ENCODE measurements around the gene SYNPO.

SYNPO gene

DNA sequence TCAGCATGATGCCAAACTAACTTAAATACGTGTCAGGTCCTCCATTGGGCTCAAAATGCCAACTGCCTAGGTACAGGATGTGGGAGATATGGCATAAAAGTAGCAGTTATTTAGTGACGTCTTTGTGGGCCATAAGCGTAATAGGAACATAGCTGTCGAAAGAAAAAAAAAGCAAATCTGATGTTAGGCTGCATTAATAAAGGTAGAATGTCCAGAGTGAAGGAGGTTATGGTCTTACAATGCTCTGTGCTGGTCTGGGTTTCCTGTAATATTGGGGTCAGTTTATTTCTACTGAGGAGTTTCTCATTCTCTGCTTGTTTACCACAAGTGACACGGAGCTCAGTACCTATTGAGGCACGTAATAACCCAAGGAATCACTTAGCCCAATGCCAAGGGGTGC, 33.4 kb upstream of the SYNPO start:
- TF ChIP-seq, protein P1, sequence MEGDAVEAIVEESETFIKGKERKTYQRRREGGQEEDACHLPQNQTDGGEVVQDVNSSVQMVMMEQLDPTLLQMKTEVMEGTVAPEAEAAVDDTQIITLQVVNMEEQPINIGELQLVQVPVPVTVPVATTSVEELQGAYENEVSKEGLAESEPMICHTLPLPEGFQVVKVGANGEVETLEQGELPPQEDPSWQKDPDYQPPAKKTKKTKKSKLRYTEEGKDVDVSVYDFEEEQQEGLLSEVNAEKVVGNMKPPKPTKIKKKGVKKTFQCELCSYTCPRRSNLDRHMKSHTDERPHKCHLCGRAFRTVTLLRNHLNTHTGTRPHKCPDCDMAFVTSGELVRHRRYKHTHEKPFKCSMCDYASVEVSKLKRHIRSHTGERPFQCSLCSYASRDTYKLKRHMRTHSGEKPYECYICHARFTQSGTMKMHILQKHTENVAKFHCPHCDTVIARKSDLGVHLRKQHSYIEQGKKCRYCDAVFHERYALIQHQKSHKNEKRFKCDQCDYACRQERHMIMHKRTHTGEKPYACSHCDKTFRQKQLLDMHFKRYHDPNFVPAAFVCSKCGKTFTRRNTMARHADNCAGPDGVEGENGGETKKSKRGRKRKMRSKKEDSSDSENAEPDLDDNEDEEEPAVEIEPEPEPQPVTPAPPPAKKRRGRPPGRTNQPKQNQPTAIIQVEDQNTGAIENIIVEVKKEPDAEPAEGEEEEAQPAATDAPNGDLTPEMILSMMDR (IDR thresholded peaks at IDR 0.05; ENCODE audit: low read depth, low read length) = no peak
- H3K4me3 ChIP-seq (ENCODE audit: low read depth, low read length) = no peak overlapping the region

DNA sequence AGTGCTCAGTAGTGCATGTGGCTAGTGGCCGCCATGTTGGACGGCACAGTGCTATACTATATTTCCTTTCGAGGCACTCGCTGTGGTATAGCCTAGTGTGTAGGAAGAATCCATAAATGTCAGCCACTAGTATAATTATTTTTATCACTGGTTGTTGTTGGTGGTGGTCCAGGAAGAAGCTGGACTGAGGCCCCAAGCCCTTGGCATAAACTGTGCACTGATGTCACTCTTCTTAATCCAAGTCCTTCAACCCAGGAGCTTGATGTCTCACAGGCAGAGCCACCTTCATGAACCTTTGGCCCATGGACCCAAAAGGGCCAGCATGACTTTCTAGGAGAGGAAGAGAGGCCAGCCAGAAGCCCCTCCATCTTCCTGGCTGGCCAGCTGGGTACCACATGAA, 32.5 kb upstream of the SYNPO start:
- TF ChIP-seq, protein P1 (IDR thresholded peaks at IDR 0.05; ENCODE audit: low read depth, low read length) = no peak
- no peak overlapping the region for H3K4me3 ChIP-seq (ENCODE audit: low read depth, low read length)

DNA sequence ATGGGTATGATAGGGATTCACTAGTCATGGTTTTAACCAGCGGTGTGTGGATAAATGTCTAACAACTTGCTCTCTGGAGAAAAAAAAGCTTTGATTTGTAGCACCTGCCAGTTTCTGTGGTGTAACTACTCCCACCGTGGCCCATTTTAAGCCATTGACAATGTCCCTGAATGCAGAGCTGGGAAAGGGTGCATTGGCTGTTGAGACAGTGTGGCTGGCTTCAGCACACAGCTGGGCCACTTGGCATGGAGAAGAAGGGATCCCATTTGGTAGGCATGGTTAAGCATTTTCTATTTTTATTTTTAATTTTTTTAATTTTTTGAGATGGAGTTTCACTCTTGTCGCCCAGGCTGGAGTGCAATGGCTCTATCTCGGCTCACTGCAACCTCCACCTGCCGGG, 31.5 kb upstream of the SYNPO start:
- TF ChIP-seq, protein P1 (IDR thresholded peaks at IDR 0.05; ENCODE audit: low read depth, low read length) = no peak
- no peak overlapping the region for H3K4me3 ChIP-seq (ENCODE audit: low read depth, low read length)

DNA sequence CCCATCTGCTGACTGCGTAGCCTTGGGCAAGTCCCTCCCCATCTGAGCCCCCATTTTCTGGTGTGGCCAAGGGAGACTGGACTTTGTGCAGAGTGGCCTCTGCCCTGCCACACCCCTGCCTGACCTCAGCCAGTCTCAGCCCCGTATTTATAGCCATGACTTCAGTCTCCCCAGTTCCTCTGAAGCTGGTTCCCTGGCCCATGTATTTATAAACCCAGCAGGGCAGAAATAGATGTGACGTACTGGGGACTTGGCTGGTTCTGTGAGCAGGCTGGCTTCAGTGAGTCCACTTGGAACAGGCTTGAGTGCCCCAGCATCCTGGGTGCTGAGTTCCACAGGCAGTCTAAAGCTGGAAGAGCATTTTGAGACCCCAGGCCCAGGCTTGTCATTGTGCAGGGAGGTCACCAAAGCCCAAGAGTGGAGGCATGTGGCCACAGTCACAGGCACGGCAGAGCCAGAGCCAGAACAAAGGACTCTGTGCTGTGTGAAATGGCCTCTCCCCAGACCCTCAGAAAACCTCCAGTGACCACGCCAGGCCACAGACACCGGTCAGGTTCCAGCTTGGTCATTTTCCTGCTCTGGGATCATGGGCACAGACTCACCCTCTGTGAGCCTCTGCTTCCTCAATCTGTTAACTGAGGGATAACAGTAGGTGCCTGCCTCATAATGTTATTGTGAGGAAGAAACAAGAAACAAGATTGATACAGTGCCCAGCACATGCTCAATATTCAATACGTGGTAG, 30.4 kb upstream of the SYNPO start:
- TF ChIP-seq, protein P1 (IDR thresholded peaks at IDR 0.05; ENCODE audit: low read depth, low read length) = no peak

DNA sequence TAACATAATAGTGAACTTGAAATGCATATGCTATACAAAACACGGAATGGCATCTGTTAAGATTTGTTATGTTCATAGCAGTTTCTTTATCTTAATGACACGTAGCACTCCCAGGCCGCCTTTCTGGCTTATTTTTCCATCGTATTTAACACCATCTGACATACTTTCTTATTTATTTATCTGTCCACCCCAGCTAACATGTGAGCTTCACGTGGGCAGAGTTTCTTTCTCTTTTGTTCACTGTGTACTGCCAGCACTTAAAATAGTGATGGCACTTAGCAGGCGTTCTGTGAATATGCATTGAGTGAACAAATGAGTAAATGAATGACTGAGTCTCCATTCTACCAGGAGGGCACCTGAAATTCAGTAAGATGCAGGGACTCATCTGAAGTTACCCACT, 29.4 kb upstream of the SYNPO start:
- TF ChIP-seq, protein P1 (IDR thresholded peaks at IDR 0.05; ENCODE audit: low read depth, low read length) = no peak
- H3K4me3 ChIP-seq (ENCODE audit: low read depth, low read length) = no peak overlapping the region

More for the DNA sequence above, 30.4 kb upstream of the SYNPO start:
- H3K4me3 ChIP-seq (ENCODE audit: low read depth, low read length) = no peak overlapping the region

DNA sequence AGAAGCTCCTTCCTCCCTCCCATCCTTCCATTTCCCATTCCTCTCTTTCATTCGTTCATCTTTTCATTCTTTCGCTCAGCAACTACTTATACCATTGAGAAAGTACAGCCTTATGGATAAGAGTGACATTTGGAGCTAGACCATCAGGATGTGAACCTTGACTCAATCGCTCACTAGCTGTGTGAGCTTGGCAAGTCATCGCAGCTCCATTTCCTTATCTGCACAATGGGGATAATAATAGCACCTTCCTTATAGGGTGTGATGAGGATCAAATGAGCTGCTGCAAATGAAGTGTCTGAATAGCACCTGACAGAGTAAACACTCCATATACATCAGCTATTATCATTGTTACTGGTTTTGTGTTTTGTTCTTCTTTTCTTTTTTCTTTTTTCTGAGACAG, 28.1 kb upstream of the SYNPO start:
- H3K4me3 ChIP-seq (ENCODE audit: low read depth, low read length) = no peak overlapping the region
- TF ChIP-seq, protein P1 (IDR thresholded peaks at IDR 0.05; ENCODE audit: low read depth, low read length) = no peak

DNA sequence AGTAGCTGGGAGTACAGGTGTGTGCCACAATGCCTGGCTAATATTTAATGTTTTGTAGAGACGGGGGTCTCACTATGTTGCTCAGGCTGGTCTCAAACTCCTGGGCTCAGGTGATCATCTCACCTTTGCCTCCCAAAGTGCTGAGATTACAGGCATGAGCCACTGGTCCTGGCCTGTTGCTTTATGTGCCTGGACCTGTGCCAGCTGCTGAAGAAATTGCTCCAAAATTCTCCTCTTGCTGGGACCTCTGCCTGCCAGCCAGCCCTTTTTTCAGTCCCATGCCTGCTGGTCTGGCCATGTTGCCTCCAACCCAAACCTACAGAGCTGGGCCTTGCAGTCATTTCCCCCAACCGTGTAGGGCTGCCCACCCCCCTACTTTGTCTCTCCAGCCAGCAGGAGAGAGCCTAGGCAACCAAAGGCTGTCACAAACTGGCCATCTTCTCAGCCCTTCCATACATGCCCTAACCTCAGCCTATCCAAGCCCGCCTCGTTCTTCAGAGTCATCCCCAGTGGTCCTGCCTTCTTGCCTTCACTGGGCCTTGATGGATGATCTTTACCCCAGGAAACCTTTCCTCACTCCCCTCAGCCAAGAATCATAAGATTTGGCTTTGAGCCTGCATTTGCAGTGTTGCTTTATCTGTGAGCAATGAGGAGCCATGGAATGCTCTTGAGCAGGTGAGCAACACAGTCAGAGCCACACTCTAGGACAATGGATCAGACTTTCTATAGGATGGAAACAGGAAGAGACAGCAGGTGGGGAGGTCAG, 27.4 kb upstream of the SYNPO start:
- no peak overlapping the region for H3K4me3 ChIP-seq (ENCODE audit: low read depth, low read length)
- TF ChIP-seq, protein P1 (IDR thresholded peaks at IDR 0.05; ENCODE audit: low read depth, low read length) = no peak

Measured in WI38 (cell line).